Heart left ventricle (tissue), 16 donors: ENCODE data around the gene SCAANT1. TPM values are rescaled to one million over a fixed set of nuclear protein-coding genes. Genes with fewer than 3 reads are reported as not detected.

ENCODE experiments used
- ATAC-seq, 4 donors: fragments of 200-7000 bp; cut with Tn5 transposase; one replicate each; pipeline ENCODE4 v1.9.1; 2020 to 2022; ENCODE audit warnings: moderate library complexity in 4 of 4, mild to moderate bottlenecking in 3 of 4, moderate number of reproducible peaks in 1 of 4
- DNase-seq, 5 donors: peaks; one replicate each; pipeline ENCODE4 v3.0.0-alpha.2; 2020
- H3K27ac ChIP-seq, 12 donors: fragments of 200-600 bp; sonication (generic) in 4 of 12; one replicate each; pipeline versions ENCODE4 v1.5.0 to v1.8.0; 2016 to 2022; ENCODE audit warnings: mild to moderate bottlenecking in 2 of 12
- H3K27me3 ChIP-seq, 9 donors: fragments of 200-600 bp; sonication (generic) in 2 of 9; one replicate each; pipeline versions ENCODE4 v1.5.1 to v1.8.0; 2016 to 2022; ENCODE audit warnings: mild to moderate bottlenecking in 3 of 9
- H3K36me3 ChIP-seq, 9 donors: fragments of 200-600 bp; sonication (generic) in 2 of 9; one replicate each; pipeline versions ENCODE4 v1.5.0 to v1.8.0; 2018 to 2022; ENCODE audit warnings: mild to moderate bottlenecking in 2 of 9
- H3K4me1 ChIP-seq, 12 donors: fragments of 200-600 bp; sonication (generic) in 4 of 12; one replicate each; pipeline versions ENCODE4 v1.5.0 to v1.8.0; 2016 to 2022; ENCODE audit warnings: mild to moderate bottlenecking in 3 of 12
- H3K4me3 ChIP-seq, 12 donors: fragments of 200-600 bp; sonication (generic) in 4 of 12; one replicate each; pipeline versions ENCODE4 v1.5.0 to v1.8.0; 2017 to 2022; ENCODE audit warnings: mild to moderate bottlenecking in 9 of 12, moderate library complexity in 4 of 12
- H3K9me3 ChIP-seq, 12 donors: fragments of 200-600 bp; sonication (generic) in 4 of 12; one replicate each; pipeline versions ENCODE4 v1.5.0 to v1.8.0; 2016 to 2022; ENCODE audit warnings: mild to moderate bottlenecking in 1 of 12
- POLR2A ChIP-seq, 2 donors: fragments of 450-650 bp; IDR thresholded peaks; one replicate each; pipeline ENCODE4 v1.6.1; 2017; ENCODE audit warnings: antibody characterized with exemption in 2 of 2, mild to moderate bottlenecking in 2 of 2, moderate library complexity in 2 of 2
- WGBS, 4 donors: extraction: QIAGEN DNeasy Blood & Tissue Kit in 2 of 4; methylation state at CpG; one replicate each; pipeline versions ENCODE4 v1.1.5 to v1.1.7; 2013 to 2018; 5-methylcytosine and 5-hydroxymethylcytosine counted together
- intact Hi-C, 10 donors: fragments of 100-400 bp; cut with DNase I; formaldehyde crosslinking; loops; one replicate each; pipeline versions ENCODE4 v1.11.1 to v1.14.2; 2022
- polyA plus RNA-seq, 2 donors: library from polyadenylated mRNA; stranded (reverse); fragments of 200-250 nt; gene quantifications; one replicate each; pipeline ENCODE4 v1.2.3, GENCODE V29; 2013
- total RNA-seq, 9 donors: library from RNA; depleted of rRNA in 2 of 9; stranded (reverse); fragments of >200 nt in 2 of 9; fragmentation: NEBNext Ultra II Directional in 3 of 9; extraction: Animal tissue kit (Norgen Biotek cat#: 25700) in 3 of 9; gene quantifications; one replicate each; pipeline versions ENCODE4 v1.1.0 to v1.2.4, GENCODE V29; 2016 to 2023
- TF ChIP-seq, protein P1 (sequence below), 12 donors: fragments of 200-600 bp; sonication (generic) in 4 of 12; IDR thresholded peaks; one replicate each; pipeline versions ENCODE4 v1.5.0 to v1.8.0; 2018 to 2022; ENCODE audit warnings: antibody characterized with exemption in 12 of 12, mild to moderate bottlenecking in 5 of 12
- donor health status: ischemic (EF 13 %, LVEDD 7.1; RV severe dilation, severe dysfunction).
- donor health status: healthy with polysubstance abuse.
- donor health status: DM: no; HTN: yes; CAD: no.
- donor health status: DM: no; HTN: no; CAD: no.
- donor health status: ischemic (EF 25% LVEDD 6.9; RV normal size, moderate dysfunction).
- donor health status: ischemic (EF 25% LVEDD 5.7; RV mildly dilated, moderate dysfunction).
- donor health status: healthy.
- donor health status: DM: yes; HTN: yes; CAD: no.
- donor health status: ischemic (EF 35%, LVEDD 5.7; RV mildly dilated, moderate dysfunction).
- donor health status: nonischemic (EF 11% LVEDD 7.7; RV severe dilation, severe dysfunction).
- donor health status: DM: yes; HTN: yes; CAD: no.
- donor health status: PGD.
- donor health status: ischemic (EF 29% LVEDD 5.4; RV normal size, mild dysfunction).
- donor health status: nonischemic (EF 23%, LVEDD 6.1; RV moderate dilation, normal function).

Gene SCAANT1
- total and polyA plus RNA-seq, 11 donors = not detected

GRCh38 chr3:63947594-63947993, 35.4 kb upstream of the SCAANT1 start:
- Histone ChIP-seq H3K27ac (no peak overlapping the region), H3K4me1 (peaks cover 0 to 51% (median 27%) of the 10 kb centered on the region in 12 donors), H3K4me3 (no peak overlapping the region), H3K27me3 (no peaks in the 10 kb centered on the region), H3K9me3 (no peaks in the 10 kb centered on the region), H3K36me3 (peaks cover 0 to 6% (median 0%) of the 10 kb centered on the region in 9 donors)
- intact Hi-C loops = loop anchor here in 1 of 10 donors (5.0 kb wide), 1 partner anchor 340 kb away; no protein-coding TSS in a partner anchor
- ATAC-seq (peak; percentile 25 to 59 (median 28)), DNase-seq (no peak)
- TF ChIP-seq, protein P1, sequence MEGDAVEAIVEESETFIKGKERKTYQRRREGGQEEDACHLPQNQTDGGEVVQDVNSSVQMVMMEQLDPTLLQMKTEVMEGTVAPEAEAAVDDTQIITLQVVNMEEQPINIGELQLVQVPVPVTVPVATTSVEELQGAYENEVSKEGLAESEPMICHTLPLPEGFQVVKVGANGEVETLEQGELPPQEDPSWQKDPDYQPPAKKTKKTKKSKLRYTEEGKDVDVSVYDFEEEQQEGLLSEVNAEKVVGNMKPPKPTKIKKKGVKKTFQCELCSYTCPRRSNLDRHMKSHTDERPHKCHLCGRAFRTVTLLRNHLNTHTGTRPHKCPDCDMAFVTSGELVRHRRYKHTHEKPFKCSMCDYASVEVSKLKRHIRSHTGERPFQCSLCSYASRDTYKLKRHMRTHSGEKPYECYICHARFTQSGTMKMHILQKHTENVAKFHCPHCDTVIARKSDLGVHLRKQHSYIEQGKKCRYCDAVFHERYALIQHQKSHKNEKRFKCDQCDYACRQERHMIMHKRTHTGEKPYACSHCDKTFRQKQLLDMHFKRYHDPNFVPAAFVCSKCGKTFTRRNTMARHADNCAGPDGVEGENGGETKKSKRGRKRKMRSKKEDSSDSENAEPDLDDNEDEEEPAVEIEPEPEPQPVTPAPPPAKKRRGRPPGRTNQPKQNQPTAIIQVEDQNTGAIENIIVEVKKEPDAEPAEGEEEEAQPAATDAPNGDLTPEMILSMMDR (IDR thresholded peaks at IDR 0.05) = no peak
- no peak for TF ChIP-seq POLR2A (IDR thresholded peaks at IDR 0.05)
- WGBS, 4 donors = 37 to 79% (median 58%) methylated on average over 2 of the region's 2 CpGs

DNA sequence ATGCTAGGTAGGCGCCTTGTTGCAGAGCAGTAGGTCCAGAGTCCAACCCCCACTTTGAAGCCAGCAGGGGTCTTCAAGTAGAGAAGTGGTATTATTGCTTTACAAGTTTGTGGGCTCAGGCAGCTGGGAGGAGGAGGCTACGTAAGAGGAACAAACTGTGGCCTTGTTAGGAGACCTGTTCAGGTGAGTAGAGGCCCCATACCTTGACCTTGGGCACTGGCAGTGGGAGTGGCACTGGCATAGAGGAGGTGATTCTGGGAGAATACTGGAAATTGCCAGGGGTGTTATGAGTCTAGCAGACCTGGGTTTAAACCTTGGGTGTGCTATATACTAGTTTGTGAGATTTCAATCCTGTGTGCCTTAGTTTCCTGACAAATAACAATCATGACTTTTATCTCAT, 34.6 kb upstream of the SCAANT1 start:
- TF ChIP-seq POLR2A (IDR thresholded peaks at IDR 0.05) = no peak
- TF ChIP-seq, protein P1 (IDR thresholded peaks at IDR 0.05) = no peak
- DNase-seq = no peak
- 95 to 98% (median 98%) methylated on average over 2 of the region's 2 CpGs for WGBS, 4 donors
- peak in 1 of 4 donors; percentile 7 for ATAC-seq
- H3K4me3 ChIP-seq = no peak overlapping the region
- intact Hi-C loops = loop anchor here in 1 of 10 donors (5.0 kb wide), 1 partner anchor 341 kb away; no protein-coding TSS in a partner anchor
- H3K36me3 ChIP-seq = peaks cover 0 to 6% (median 0%) of the 10 kb centered on the region in 9 donors
- no peaks in the 10 kb centered on the region for H3K9me3 ChIP-seq
- H3K4me1 ChIP-seq = peaks cover 0 to 51% (median 27%) of the 10 kb centered on the region in 12 donors
- H3K27me3 ChIP-seq = no peaks in the 10 kb centered on the region
- no peak overlapping the region for H3K27ac ChIP-seq

- H3K4me1 ChIP-seq = peaks cover 0 to 49% (median 18%) of the 10 kb centered on the region in 12 donors
- TF ChIP-seq POLR2A (IDR thresholded peaks at IDR 0.05) = no peak
- TF ChIP-seq, protein P1 (IDR thresholded peaks at IDR 0.05) = no peak
- intact Hi-C loops = loop anchor here in 1 of 10 donors (5.0 kb wide), 1 partner anchor 342 kb away; no protein-coding TSS in a partner anchor
- peaks cover 0 to 6% (median 0%) of the 10 kb centered on the region in 9 donors for H3K36me3 ChIP-seq
- H3K4me3 ChIP-seq = no peak overlapping the region
- no peak overlapping the region for H3K27ac ChIP-seq
- WGBS, 4 donors = 36 to 53% (median 50%) methylated on average over 3 of the region's 3 CpGs
- H3K27me3 ChIP-seq = no peaks in the 10 kb centered on the region
- H3K9me3 ChIP-seq = no peaks in the 10 kb centered on the region
- DNase-seq = no peak
- ATAC-seq = peak; percentile 59 to 77 (median 60)
Observed at GRCh38 chr3:63945558-63946096, 33.4 kb upstream of the SCAANT1 start.

DNA sequence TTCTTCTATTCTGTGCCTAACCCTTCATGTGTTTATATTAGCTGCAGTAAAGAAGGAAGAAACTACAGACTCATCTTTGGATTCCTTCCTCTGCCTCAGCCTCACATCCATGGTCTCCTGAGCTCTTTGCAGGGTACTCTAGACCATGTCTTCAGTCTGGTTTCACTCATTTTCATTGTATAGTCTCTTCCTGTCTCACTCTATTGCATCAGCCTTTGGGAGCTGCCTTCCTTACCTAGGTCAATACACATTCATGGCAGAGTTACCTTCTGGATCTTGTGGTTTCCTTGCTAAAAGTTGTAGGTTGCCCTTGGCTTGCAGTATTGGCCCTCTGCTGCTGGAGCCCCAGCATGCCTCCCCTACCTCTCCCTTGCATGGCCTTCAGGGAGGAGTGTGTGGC, 31.5 kb upstream of the SCAANT1 start:
- TF ChIP-seq, protein P1 (IDR thresholded peaks at IDR 0.05) = no peak
- no peak for TF ChIP-seq POLR2A (IDR thresholded peaks at IDR 0.05)
- Histone ChIP-seq H3K4me1 (peaks cover 0 to 33% (median 12%) of the 10 kb centered on the region in 12 donors), H3K27me3 (no peaks in the 10 kb centered on the region), H3K9me3 (no peaks in the 10 kb centered on the region), H3K4me3 (no peak overlapping the region), H3K27ac (no peak overlapping the region), H3K36me3 (peaks cover 0 to 6% (median 0%) of the 10 kb centered on the region in 9 donors)
- ATAC-seq (no peak), DNase-seq (no peak)
- intact Hi-C loops = no loop called here
